ENCODE measurements around the gene ZBTB11.

DNA sequence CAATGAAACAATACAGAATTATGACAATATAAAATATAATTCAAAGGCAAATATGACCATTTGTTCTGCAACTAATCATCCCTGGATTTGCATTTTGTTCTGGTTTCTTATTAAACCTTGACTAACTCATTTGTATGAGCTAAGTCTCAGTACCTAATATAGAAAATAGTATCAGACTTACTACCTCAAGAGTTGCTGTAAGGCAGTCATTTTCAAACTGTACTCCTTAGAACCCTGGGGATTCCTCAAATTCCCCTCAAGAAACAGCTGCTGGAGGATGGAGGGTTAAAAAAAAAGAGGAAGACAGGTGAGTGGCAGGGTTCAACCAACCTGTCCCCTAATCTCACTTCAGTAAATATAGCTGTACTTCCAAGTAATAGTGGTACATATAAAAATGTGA lies 11.1 kb downstream of the ZBTB11 start:
- TF ChIP-seq, protein P1, sequence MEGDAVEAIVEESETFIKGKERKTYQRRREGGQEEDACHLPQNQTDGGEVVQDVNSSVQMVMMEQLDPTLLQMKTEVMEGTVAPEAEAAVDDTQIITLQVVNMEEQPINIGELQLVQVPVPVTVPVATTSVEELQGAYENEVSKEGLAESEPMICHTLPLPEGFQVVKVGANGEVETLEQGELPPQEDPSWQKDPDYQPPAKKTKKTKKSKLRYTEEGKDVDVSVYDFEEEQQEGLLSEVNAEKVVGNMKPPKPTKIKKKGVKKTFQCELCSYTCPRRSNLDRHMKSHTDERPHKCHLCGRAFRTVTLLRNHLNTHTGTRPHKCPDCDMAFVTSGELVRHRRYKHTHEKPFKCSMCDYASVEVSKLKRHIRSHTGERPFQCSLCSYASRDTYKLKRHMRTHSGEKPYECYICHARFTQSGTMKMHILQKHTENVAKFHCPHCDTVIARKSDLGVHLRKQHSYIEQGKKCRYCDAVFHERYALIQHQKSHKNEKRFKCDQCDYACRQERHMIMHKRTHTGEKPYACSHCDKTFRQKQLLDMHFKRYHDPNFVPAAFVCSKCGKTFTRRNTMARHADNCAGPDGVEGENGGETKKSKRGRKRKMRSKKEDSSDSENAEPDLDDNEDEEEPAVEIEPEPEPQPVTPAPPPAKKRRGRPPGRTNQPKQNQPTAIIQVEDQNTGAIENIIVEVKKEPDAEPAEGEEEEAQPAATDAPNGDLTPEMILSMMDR (IDR thresholded peaks at IDR 0.05 in 8 of 11, conservative IDR thresholded peaks at IDR 0.05 in 3 of 11): no peak
- TF ChIP-seq POLR2AphosphoS5 (IDR thresholded peaks at IDR 0.05) (no peak), POLR2A (IDR thresholded peaks at IDR 0.05) (no peak)
